Transverse colon (tissue), 4 donors: ENCODE results near the gene JOSD1. TPM values are rescaled to one million over a fixed set of nuclear protein-coding genes. Genes with fewer than 3 reads are reported as not detected.

Source experiments
- DNase-seq: peaks from one replicate; pipeline ENCODE4 v3.0.0-alpha.2; 2019
- H3K27ac ChIP-seq, 4 donors: fragments of 200-600 bp; sonication (generic); 2 replicates each; pipeline ENCODE4 v1.5.1; 2016 to 2018; ENCODE audit warnings: inconsistent platforms in 4 of 4
- H3K27me3 ChIP-seq: fragments of 200-600 bp; sonication (generic); 2 replicates; pipeline ENCODE4 v1.5.1; 2017; ENCODE audit warnings: inconsistent platforms
- H3K36me3 ChIP-seq, 4 donors: fragments of 200-600 bp; sonication (generic); 2 replicates each; pipeline ENCODE4 v1.5.1; 2017 to 2019; ENCODE audit warnings: inconsistent platforms in 4 of 4
- H3K4me1 ChIP-seq, 4 donors: fragments of 200-600 bp; sonication (generic); 2 replicates each; pipeline ENCODE4 v1.5.1; 2017 to 2020; ENCODE audit warnings: inconsistent platforms in 4 of 4
- H3K4me3 ChIP-seq, 4 donors: fragments of 200-600 bp; sonication (generic); 1 replicate in 1 of 4; 2 replicates in 3 of 4; pipeline versions ENCODE4 v1.5.1 to v1.6.1; 2017 to 2019; ENCODE audit warnings: inconsistent platforms in 4 of 4
- H3K9me3 ChIP-seq, 2 donors: fragments of 200-600 bp; sonication (generic); 2 replicates each; pipeline ENCODE4 v1.5.1; 2017 to 2019; ENCODE audit warnings: inconsistent platforms in 2 of 2
- EP300 ChIP-seq: sonication (generic); formaldehyde crosslinking; IDR thresholded peaks from one replicate; pipeline ENCODE4 v1.6.1; 2017; ENCODE audit warnings: antibody characterized with exemption, low read depth
- POLR2A ChIP-seq: fragments of 450-650 bp; IDR thresholded peaks from one replicate; pipeline ENCODE4 v1.6.1; 2016; ENCODE audit warnings: antibody characterized with exemption, mild to moderate bottlenecking, moderate library complexity
- POLR2AphosphoS5 ChIP-seq, 3 donors: sonication (generic); formaldehyde crosslinking; IDR thresholded peaks; one replicate each; pipeline ENCODE4 v1.6.1; 2016; ENCODE audit warnings: antibody characterized with exemption in 3 of 3
- WGBS, 2 donors: methylation state at CpG; one replicate each; pipeline ENCODE4 v1.1.5; 2018; ENCODE audit warnings: low coverage in 1 of 2; 5-methylcytosine and 5-hydroxymethylcytosine counted together
- in situ Hi-C, 4 donors: fragments of 200-750 bp; cut with MboI; loops; one replicate each; pipeline versions ENCODE4 v1.15.0 to v1.15.1; 2017; ENCODE audit warnings: low sequenced_read_pairs in 3 of 4, low pct_ligation_motif_present in 1 of 4, low pct_unique_long_range_greater_than_20kb in 1 of 4
- intact Hi-C: fragments of 100-400 bp; cut with DNase I; formaldehyde crosslinking; loops from one replicate; pipeline ENCODE4 v1.15.1; 2023; ENCODE audit warnings: low total_unique reads
- total RNA-seq, 4 donors: library from RNA; depleted of rRNA; stranded (reverse); fragments of >200 nt; gene quantifications; one replicate each; pipeline ENCODE4 v1.1.0, GENCODE V29; 2016
- TF ChIP-seq, protein P1 (sequence below), 5 experiments: fragments of 200-600 bp in 3 of 5; fragments of 450-650 bp in 2 of 5; sonication (generic) in 3 of 5; IDR thresholded peaks; 1 replicate in 2 of 5; 2 replicates in 3 of 5; pipeline ENCODE4 v1.5.1; 2016 to 2017; ENCODE audit warnings: antibody characterized with exemption in 5 of 5, inconsistent platforms in 3 of 5, mild to moderate bottlenecking in 2 of 5, moderate library complexity in 1 of 5

The JOSD1 gene
- total RNA-seq, 4 donors from 2014 or later = 34.6 to 189 (median 138) TPM

DNA sequence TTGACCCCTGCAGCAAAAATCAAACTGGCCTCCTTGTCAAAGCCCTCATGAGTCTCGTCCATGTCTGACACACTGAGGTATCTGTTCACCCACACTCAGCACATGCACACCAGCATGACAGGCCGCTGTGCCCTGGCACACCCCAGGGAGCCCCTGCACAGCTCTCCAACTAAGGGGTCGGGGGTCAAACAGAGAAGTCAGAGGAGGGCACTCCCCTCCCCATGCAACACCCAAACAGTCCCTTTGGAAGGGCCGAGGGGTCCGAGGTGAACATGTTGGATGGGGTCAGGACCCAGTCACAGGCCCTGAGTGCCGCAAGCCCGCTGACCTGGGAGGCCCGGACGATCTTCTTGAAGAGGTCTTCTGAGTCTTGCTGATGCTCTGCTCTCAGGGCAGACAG lies 40.4 kb upstream of the JOSD1 start:
- Histone ChIP-seq H3K9me3 (no peaks in the 10 kb centered on the region), H3K4me1 (peaks cover 0 to 5% (median under 1%) of the 10 kb centered on the region in 4 donors), H3K4me3 (no peak overlapping the region), H3K36me3 (peaks cover 0 to 94% (median 47%) of the 10 kb centered on the region in 4 donors), H3K27me3 (no peaks in the 10 kb centered on the region), H3K27ac (no peak overlapping the region)
- intact Hi-C loops (no loop called here), in situ Hi-C loops (no loop called here)
- 93% methylated on average over 9 of the region's 9 CpGs; no CpG with 5 or more reads in 1 of the 2 donors for WGBS, 2 donors
- no peak for DNase-seq
- TF ChIP-seq, protein P1, sequence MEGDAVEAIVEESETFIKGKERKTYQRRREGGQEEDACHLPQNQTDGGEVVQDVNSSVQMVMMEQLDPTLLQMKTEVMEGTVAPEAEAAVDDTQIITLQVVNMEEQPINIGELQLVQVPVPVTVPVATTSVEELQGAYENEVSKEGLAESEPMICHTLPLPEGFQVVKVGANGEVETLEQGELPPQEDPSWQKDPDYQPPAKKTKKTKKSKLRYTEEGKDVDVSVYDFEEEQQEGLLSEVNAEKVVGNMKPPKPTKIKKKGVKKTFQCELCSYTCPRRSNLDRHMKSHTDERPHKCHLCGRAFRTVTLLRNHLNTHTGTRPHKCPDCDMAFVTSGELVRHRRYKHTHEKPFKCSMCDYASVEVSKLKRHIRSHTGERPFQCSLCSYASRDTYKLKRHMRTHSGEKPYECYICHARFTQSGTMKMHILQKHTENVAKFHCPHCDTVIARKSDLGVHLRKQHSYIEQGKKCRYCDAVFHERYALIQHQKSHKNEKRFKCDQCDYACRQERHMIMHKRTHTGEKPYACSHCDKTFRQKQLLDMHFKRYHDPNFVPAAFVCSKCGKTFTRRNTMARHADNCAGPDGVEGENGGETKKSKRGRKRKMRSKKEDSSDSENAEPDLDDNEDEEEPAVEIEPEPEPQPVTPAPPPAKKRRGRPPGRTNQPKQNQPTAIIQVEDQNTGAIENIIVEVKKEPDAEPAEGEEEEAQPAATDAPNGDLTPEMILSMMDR (IDR thresholded peaks at IDR 0.05) = no peak
- TF ChIP-seq POLR2AphosphoS5 (IDR thresholded peaks at IDR 0.05) (no peak), POLR2A (no peak), EP300 (no peak)

DNA sequence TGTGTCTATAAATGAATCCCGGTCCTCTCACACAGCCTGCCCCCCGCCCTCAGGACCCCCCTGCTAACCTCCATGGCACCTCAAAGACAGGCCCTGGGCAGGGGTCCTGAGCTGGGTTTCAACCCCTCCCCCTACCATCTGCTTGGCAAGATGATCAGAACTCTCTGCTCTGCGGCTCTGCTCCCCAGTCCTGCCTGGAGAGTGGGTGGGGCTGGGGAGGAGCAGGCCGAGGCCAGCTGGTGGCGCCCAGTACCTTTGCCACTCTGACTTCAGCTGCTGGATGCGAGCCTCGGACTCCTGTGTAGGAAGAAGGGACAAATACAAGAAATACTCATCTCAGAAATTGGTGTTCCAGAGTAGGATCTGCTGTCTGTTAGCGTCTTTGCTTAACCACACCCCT lies 40.0 kb upstream of the JOSD1 start:
- H3K27me3 ChIP-seq = no peaks in the 10 kb centered on the region
- H3K9me3 ChIP-seq = no peaks in the 10 kb centered on the region
- H3K27ac ChIP-seq = no peak overlapping the region
- TF ChIP-seq POLR2A (no peak), POLR2AphosphoS5 (IDR thresholded peaks at IDR 0.05) (no peak), EP300 (no peak)
- TF ChIP-seq, protein P1 (IDR thresholded peaks at IDR 0.05) = no peak
- H3K36me3 ChIP-seq = peaks cover 0 to 95% (median 48%) of the 10 kb centered on the region in 4 donors
- H3K4me1 ChIP-seq = peaks cover 0 to under 1% (median 0%) of the 10 kb centered on the region in 4 donors
- H3K4me3 ChIP-seq = no peak overlapping the region
- intact Hi-C loops = no loop called here
- in situ Hi-C loops = no loop called here
- WGBS, 2 donors = 77 to 92% methylated on average over 4 to 8 of the region's 8 CpGs
- DNase-seq = no peak

DNA sequence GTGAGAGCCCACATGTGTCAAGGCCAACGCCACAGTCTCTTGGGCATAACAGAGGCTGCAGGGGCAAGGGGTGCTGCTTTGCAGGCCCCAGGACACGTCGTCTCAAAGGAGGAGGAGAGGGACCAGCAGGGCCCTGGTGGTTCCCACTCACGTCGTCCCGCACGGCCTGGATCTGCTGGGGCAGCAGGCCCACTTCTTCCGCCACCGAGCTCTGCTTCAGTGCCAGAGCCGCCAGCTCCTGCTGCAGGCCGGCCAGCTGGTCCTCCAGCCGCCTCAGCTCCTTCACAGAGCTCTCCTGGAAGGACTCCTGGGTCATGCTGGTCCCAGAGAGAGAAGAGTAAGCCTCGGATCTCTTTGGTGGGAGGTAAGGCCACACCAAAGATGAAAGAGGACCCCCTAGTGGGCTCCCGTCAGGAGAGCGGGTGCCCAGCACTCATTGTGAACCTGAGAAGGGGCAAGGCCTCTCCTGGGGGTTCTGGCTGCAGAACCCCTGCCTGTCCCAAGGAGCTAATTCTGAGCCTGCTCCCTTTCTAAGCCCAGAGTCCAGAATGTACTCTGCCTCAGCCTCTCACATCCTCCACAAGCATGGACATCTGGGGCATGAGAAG lies 39.5 kb upstream of the JOSD1 start:
- WGBS, 2 donors = 94% methylated on average over 15 of the region's 15 CpGs; no CpG with 5 or more reads in 1 of the 2 donors
- H3K27ac ChIP-seq = no peak overlapping the region
- H3K9me3 ChIP-seq = no peaks in the 10 kb centered on the region
- TF ChIP-seq, protein P1 (IDR thresholded peaks at IDR 0.05) = no peak
- TF ChIP-seq POLR2A (no peak), POLR2AphosphoS5 (IDR thresholded peaks at IDR 0.05) (no peak), EP300 (no peak)
- no peak for DNase-seq
- in situ Hi-C loops = no loop called here
- H3K4me3 ChIP-seq = no peak overlapping the region
- intact Hi-C loops = no loop called here
- H3K36me3 ChIP-seq = peaks cover 0 to 90% (median 48%) of the 10 kb centered on the region in 4 donors
- no peaks in the 10 kb centered on the region for H3K27me3 ChIP-seq
- H3K4me1 ChIP-seq = no peaks in the 10 kb centered on the region

DNA sequence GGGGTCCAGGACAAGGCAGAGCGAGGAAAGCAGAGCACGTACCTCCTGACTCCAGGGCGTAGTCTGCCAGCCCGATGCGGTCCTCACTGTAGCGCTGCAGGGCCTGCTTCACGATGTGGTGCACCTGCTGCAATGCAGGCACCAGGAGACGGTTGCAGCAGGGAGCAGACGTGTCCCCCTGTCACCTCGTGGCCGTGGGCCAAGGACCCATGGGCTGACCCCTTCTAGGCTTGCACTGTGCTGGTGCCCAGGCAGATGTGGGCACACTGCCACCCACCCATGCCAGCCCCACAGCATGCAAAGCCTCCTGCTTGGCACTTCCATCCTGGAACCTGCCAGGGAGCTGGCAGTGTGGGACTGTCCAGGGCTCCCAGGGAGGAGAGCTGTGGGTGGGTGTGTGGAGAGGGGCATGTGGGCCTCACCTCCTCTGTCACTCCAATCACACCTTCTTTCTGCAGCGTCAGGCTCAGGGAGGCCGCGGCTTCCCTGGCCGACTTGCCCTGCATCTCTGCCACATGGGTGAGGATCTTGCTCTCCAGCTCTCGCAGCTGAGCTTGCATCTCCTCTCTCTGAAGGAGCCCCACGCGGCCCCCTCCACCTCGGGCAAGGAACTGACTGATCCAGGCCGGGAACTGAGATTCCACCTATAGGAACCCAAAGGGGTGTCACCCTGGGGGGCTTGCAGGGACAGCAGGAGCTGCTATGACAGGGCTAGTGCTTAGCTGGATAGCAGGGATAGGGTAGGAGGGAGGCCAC lies 38.7 kb upstream of the JOSD1 start:
- peaks cover 0 to 83% (median 46%) of the 10 kb centered on the region in 4 donors for H3K36me3 ChIP-seq
- H3K4me3 ChIP-seq = no peak overlapping the region
- intact Hi-C loops (no loop called here), in situ Hi-C loops (no loop called here)
- H3K4me1 ChIP-seq = peaks cover 0 to 4% (median 2%) of the 10 kb centered on the region in 4 donors
- 92% methylated on average over 17 of the region's 20 CpGs; no CpG with 5 or more reads in 1 of the 2 donors for WGBS, 2 donors
- H3K27me3 ChIP-seq = no peaks in the 10 kb centered on the region
- TF ChIP-seq EP300 = no peak
- TF ChIP-seq, protein P1 (IDR thresholded peaks at IDR 0.05) = no peak
- no peak for TF ChIP-seq POLR2AphosphoS5 (IDR thresholded peaks at IDR 0.05)
- TF ChIP-seq POLR2A = no peak
- no peak overlapping the region for H3K27ac ChIP-seq
- no peak for DNase-seq
- no peaks in the 10 kb centered on the region for H3K9me3 ChIP-seq
